Measurements from ENCODE around the gene DPP9.
"Not testable (repeated sequence)": the region's sequence is repeated elsewhere in the genome, so short reads cannot be mapped to it uniquely, and the experiment has no call there.

The DPP9 gene

GRCh38 chr19:4738734-4739133 is 15.1 kb upstream of the DPP9 start:
- no peak for DNase-seq

- DNase-seq, result no peak
Observed at GRCh38 chr19:4737955-4738600, 14.4 kb upstream of the DPP9 start.

- DNase-seq, result no peak
Observed at GRCh38 chr19:4733755-4734345, 10.2 kb upstream of the DPP9 start.

- peak in 4 of 5 donors; percentile 28 to 72 (median 40) for DNase-seq
Observed at GRCh38 chr19:4732680-4733114, 9.1 kb upstream of the DPP9 start.

GRCh38 chr19:4730740-4731171 is 7.1 kb upstream of the DPP9 start:
- DNase-seq, result peak; percentile 28 to 54 (median 49)

- no peak for DNase-seq
Observed at GRCh38 chr19:4728871-4729270, 5.2 kb upstream of the DPP9 start.

- DNase-seq, result peak in 1 of 5 donors; percentile 47
Observed at GRCh38 chr19:4722671-4723594, 709 bp downstream of the DPP9 start.

GRCh38 chr19:4721196-4721595 is 2.4 kb downstream of the DPP9 start:
- DNase-seq, result no peak

- no peak for DNase-seq
Observed at GRCh38 chr19:4720037-4720700, 3.5 kb downstream of the DPP9 start.

- no peak for DNase-seq
Observed at GRCh38 chr19:4719499-4719866, 4.2 kb downstream of the DPP9 start.

- no peak for DNase-seq
Observed at GRCh38 chr19:4717966-4718701, 5.5 kb downstream of the DPP9 start.

GRCh38 chr19:4717191-4717965 is 6.3 kb downstream of the DPP9 start:
- no peak for DNase-seq

- no peak for DNase-seq
Observed at GRCh38 chr19:4715529-4716221, 8.0 kb downstream of the DPP9 start.

GRCh38 chr19:4715178-4715528 is 8.5 kb downstream of the DPP9 start:
- DNase-seq, result not testable (repeated sequence)

GRCh38 chr19:4714016-4714415 is 9.6 kb downstream of the DPP9 start:
- DNase-seq, result no peak

- DNase-seq, result no peak
Observed at GRCh38 chr19:4713384-4713951, 10.2 kb downstream of the DPP9 start.

GRCh38 chr19:4712771-4713170 is 10.9 kb downstream of the DPP9 start:
- DNase-seq, result no peak

- DNase-seq, result no peak
Observed at GRCh38 chr19:4711211-4711610, 12.4 kb downstream of the DPP9 start.

- DNase-seq, result no peak
Observed at GRCh38 chr19:4710281-4710600, 13.4 kb downstream of the DPP9 start.

- DNase-seq, result no peak
Observed at GRCh38 chr19:4709440-4710280, 14.0 kb downstream of the DPP9 start.
